OCI-M2 (cell line): ENCODE data around the gene BTBD2.

Experiments used
- DNase-seq: peaks from one replicate; lab custom pipeline; 2025; ENCODE audit not compliant: unreplicated experiment; lab: John Stamatoyannopoulos, UW

Gene BTBD2

GRCh38 chr19:1944916-1945561, 70.5 kb downstream of the BTBD2 start:
- no peak for DNase-seq

- DNase-seq = no peak
These were observed 71.2 kb downstream of the BTBD2 start for GRCh38 chr19:1944088-1944915.

GRCh38 chr19:1943661-1944087, 71.8 kb downstream of the BTBD2 start:
- no peak for DNase-seq

- DNase-seq = no peak
These were observed 72.5 kb downstream of the BTBD2 start for GRCh38 chr19:1942934-1943555.

GRCh38 chr19:1942078-1942933, 73.2 kb downstream of the BTBD2 start:
- DNase-seq = no peak

GRCh38 chr19:1941146-1942077, 74.1 kb downstream of the BTBD2 start, which contains the start of gene CSNK1G2:
Gene CSNK1G2, plus strand, starts transcription at chr19:1941172. Its CDS starts 28,601 bp downstream, at chr19:1969773.
- DNase-seq = no peak

- DNase-seq = no peak
These were observed 77.4 kb downstream of the BTBD2 start for GRCh38 chr19:1938071-1938470.

- no peak for DNase-seq
These were observed 78.5 kb downstream of the BTBD2 start for GRCh38 chr19:1936916-1937610.

GRCh38 chr19:1936430-1936829, 79.1 kb downstream of the BTBD2 start:
- DNase-seq = no peak

GRCh38 chr19:1935484-1936208, 79.9 kb downstream of the BTBD2 start:
- no peak for DNase-seq
